Activated T-cell treated with anti-CD3 and anti-CD28 coated beads, Interleukin-2, amount 50 U/mL, for 4 hours (primary cell): ENCODE results near the gene ARMC2. TPM values are rescaled to one million over a fixed set of nuclear protein-coding genes. Genes with fewer than 3 reads are reported as not detected.

Experiments used
- ATAC-seq, 2 donors: fragments of 200-7000 bp; cut with Tn5 transposase; one replicate each; pipeline ENCODE4 v1.10.0; 2021
- DNase-seq: peaks from one replicate; pipeline ENCODE4 v3.0.0-alpha.2; 2020
- H3K27me3 Mint-ChIP-seq: one replicate; pipeline ENCODE4 v1.8.0; 2021; ENCODE audit warnings: low read depth, mixed read lengths
- H3K36me3 Mint-ChIP-seq: one replicate; pipeline ENCODE4 v1.8.0; 2022; ENCODE audit warnings: mixed read lengths; ENCODE audit not compliant: insufficient read depth
- H3K4me1 Mint-ChIP-seq: one replicate; pipeline ENCODE4 v1.8.0; 2021; ENCODE audit warnings: low read depth, mixed read lengths
- H3K4me3 Mint-ChIP-seq: one replicate; pipeline ENCODE4 v1.8.0; 2021; ENCODE audit warnings: mild to moderate bottlenecking, moderate library complexity, mixed read lengths
- H3K9me3 Mint-ChIP-seq: one replicate; pipeline ENCODE4 v1.8.0; 2021; ENCODE audit warnings: mixed read lengths
- total RNA-seq, 3 donors: library from RNA; stranded (reverse); gene quantifications; one replicate each; pipeline ENCODE4 v1.2.1, GENCODE V29; 2021

ARMC2 gene
- total RNA-seq, 3 donors from 2014 or later, result 2.2 to 2.8 (median 2.3) TPM

GRCh38 chr6:109013656-109014305, 165.6 kb downstream of the ARMC2 start:
- ATAC-seq (peak; percentile 9 to 14), DNase-seq (no peak)
- Mint-ChIP-seq H3K4me1 (peaks cover 52% of the 10 kb centered on the region), H3K36me3 (no peaks in the 10 kb centered on the region), H3K27me3 (no peaks in the 10 kb centered on the region), H3K4me3 (no peak overlapping the region), H3K9me3 (no peaks in the 10 kb centered on the region)

- no peaks in the 10 kb centered on the region for H3K9me3 Mint-ChIP-seq
- no peak overlapping the region for H3K4me3 Mint-ChIP-seq
- no peak for ATAC-seq
- H3K4me1 Mint-ChIP-seq, result peaks cover 58% of the 10 kb centered on the region
- H3K27me3 Mint-ChIP-seq, result no peaks in the 10 kb centered on the region
- no peaks in the 10 kb centered on the region for H3K36me3 Mint-ChIP-seq
- DNase-seq, result no peak
Measured at GRCh38 chr6:109014606-109015005, 166.4 kb downstream of the ARMC2 start.

GRCh38 chr6:109015176-109015575, 167.0 kb downstream of the ARMC2 start:
- H3K4me1 Mint-ChIP-seq, result peaks cover 57% of the 10 kb centered on the region
- H3K27me3 Mint-ChIP-seq, result no peaks in the 10 kb centered on the region
- no peak overlapping the region for H3K4me3 Mint-ChIP-seq
- DNase-seq (no peak), ATAC-seq (no peak)
- H3K36me3 Mint-ChIP-seq, result no peaks in the 10 kb centered on the region
- no peaks in the 10 kb centered on the region for H3K9me3 Mint-ChIP-seq

GRCh38 chr6:109019911-109020310, 171.7 kb downstream of the ARMC2 start:
- H3K4me1 Mint-ChIP-seq, result peaks cover 39% of the 10 kb centered on the region
- H3K9me3 Mint-ChIP-seq, result no peaks in the 10 kb centered on the region
- H3K4me3 Mint-ChIP-seq, result no peak overlapping the region
- DNase-seq (no peak), ATAC-seq (no peak)
- no peaks in the 10 kb centered on the region for H3K27me3 Mint-ChIP-seq
- peaks cover 2% of the 10 kb centered on the region for H3K36me3 Mint-ChIP-seq

- Mint-ChIP-seq H3K36me3 (peaks cover 2% of the 10 kb centered on the region), H3K4me3 (no peak overlapping the region), H3K9me3 (no peaks in the 10 kb centered on the region), H3K27me3 (no peaks in the 10 kb centered on the region), H3K4me1 (peaks cover 42% of the 10 kb centered on the region)
- no peak for ATAC-seq
- DNase-seq, result no peak
Measured at GRCh38 chr6:109021870-109022269, 173.6 kb downstream of the ARMC2 start.

- Mint-ChIP-seq H3K27me3 (no peaks in the 10 kb centered on the region), H3K4me3 (no peak overlapping the region), H3K4me1 (peaks cover 42% of the 10 kb centered on the region), H3K36me3 (peaks cover 4% of the 10 kb centered on the region), H3K9me3 (no peaks in the 10 kb centered on the region)
- no peak for DNase-seq
- ATAC-seq, result no peak
Measured at GRCh38 chr6:109023356-109023925, 175.2 kb downstream of the ARMC2 start.

Other genes starting within 250 kb of the ARMC2 start
- gene SESN1, start 246.4 kb downstream of the ARMC2 start, total RNA-seq, result 1 to 10 TPM; 3.9 to 7.0 (median 5.2) TPM
- gene CEP57L1, start 247.1 kb downstream of the ARMC2 start, total RNA-seq, result 1 to 10 TPM; 7.5 to 8.2 (median 7.6) TPM